Caki2 (cell line): Measurements from ENCODE around the gene SDCCAG8. TPM values are rescaled to one million over a fixed set of nuclear protein-coding genes. Genes with fewer than 3 reads are reported as not detected.

Experiments used
- DNase-seq: peaks from one replicate; pipeline ENCODE4 v3.0.0-alpha.2; 2015; ENCODE audit warnings: low read depth
- in situ Hi-C: cut with HindIII; loops from 2 replicates; pipeline ENCODE4 v1.10.0; 2016; ENCODE audit warnings: low sequenced_read_pairs, low pct_unique_long_range_greater_than_20kb, mixed read lengths
- total RNA-seq: library from RNA; depleted of rRNA; stranded (reverse); fragments of >200 nt; shearing (Covaris generic); gene quantifications from 2 replicates; pipeline ENCODE4 v1.2.3, GENCODE V29; 2014; ENCODE audit warnings: low replicate concordance

The SDCCAG8 gene
- total RNA-seq, 1 experiment from 2014 or later: 14.2 TPM

DNA sequence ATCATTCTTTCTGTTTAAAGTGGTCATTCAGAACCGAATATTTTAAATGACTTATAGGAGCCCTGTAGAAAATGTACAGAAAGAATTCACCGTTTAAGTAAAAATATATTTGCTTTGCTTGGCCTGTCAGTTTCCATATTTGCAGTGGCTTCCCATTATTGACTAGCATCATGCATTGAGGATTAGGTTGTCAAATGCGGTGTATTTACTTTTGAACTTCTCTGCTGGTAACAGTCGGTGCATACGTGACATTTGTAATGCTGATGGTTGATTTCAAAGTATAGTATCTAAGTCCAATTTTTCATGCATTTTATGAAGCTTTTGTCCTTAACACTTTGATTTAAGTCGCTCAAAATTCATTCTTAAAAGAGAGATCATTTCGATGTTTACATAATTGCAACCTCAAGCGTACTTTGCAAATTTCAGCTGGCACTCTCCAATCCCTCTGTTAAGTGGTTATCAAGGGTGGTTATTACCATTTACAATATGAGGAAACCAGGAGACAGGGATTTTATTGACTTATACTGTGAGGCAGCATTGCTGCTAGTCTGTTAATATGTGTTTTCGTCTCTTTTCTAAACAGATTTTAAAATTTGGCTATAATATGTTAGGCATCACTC, 201.6 kb downstream of the SDCCAG8 start:
- DNase-seq: no peak
- in situ Hi-C loops: no loop called here

GRCh38 chr1:243459059-243459458, 203.2 kb downstream of the SDCCAG8 start:
- in situ Hi-C loops: no loop called here
- DNase-seq: no peak

DNA sequence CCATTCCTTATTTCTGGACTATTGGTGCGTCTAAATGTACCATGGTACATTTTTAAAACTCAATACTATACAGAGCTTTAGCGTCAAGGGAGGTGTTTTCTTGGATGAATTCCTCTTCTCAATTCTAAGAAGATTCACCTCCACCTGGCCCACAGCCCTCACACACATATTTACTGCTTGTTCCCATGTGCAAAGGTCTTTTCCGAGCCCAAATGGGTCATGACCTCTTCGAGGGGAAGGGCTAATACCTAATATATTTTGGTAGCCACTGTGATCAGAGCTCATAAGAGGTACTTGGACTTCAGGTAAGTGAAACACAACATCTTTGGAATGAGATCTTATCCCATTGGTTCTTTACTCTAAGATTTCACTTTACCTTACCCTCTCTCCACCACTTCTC, 205.9 kb downstream of the SDCCAG8 start:
- in situ Hi-C loops: no loop called here

GRCh38 chr1:243462929-243463697, 207.3 kb downstream of the SDCCAG8 start:
- DNase-seq: no peak
- in situ Hi-C loops: no loop called here

More for the DNA sequence above, 205.9 kb downstream of the SDCCAG8 start:
- no peak for DNase-seq

GRCh38 chr1:243465081-243465480, 209.2 kb downstream of the SDCCAG8 start:
- in situ Hi-C loops: no loop called here
- DNase-seq: no peak

DNA sequence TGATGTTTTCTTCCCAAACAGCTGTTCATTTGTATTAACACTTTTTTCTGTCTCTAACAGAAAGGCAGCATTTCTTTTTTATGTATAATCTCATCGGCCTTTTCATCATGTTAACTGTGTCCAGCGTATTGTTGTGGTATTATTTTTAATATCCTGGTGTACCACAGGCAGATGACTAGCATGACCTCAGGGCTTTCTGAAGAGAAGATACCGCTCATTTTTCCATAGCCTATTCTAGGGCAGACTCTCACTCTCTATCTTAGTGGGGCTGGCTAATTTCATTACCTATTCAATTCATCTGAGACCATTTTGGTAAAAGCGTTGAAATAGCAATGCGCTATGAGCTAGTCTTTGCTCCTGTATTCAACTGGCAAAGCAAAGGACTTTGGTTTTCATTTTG, 209.9 kb downstream of the SDCCAG8 start:
- in situ Hi-C loops: no loop called here
- DNase-seq: no peak

GRCh38 chr1:243469497-243469896, 213.7 kb downstream of the SDCCAG8 start:
- in situ Hi-C loops: no loop called here
- DNase-seq: no peak

- DNase-seq: no peak
- in situ Hi-C loops: no loop called here
Measured at GRCh38 chr1:243470502-243470901, 214.7 kb downstream of the SDCCAG8 start.

DNA sequence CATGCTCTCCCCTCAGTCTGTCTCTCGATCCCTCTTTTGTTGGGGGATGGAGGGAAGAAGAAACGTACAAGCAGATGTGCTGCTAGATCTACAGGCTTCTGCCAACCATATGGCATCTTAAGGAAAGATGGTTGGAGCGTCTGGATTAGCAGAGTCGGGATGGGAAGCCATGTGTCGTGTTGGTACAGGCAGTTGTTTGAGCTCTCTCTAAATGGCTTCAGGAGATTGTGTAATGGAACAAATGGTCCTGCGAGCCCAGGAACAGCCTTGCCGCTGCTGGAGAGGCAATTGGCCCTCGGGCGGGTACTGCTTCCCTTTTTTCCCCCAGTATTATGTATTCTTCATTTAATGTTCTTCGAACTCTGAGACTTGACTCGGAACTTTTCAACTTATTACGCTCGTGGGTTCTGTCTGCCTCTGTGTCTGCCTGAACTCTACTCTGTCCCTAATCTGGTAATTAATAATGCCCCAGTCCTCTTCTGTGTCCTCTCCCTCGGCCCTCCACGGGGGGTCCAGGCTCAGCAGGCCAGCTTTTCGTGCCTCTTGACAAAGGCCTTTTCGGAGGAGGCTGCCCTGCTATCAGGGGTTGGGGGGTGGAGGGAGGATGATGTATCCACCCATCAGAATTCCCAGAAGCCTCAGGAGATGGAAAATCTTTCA, 215.3 kb downstream of the SDCCAG8 start:
- in situ Hi-C loops: no loop called here
- DNase-seq: no peak

DNA sequence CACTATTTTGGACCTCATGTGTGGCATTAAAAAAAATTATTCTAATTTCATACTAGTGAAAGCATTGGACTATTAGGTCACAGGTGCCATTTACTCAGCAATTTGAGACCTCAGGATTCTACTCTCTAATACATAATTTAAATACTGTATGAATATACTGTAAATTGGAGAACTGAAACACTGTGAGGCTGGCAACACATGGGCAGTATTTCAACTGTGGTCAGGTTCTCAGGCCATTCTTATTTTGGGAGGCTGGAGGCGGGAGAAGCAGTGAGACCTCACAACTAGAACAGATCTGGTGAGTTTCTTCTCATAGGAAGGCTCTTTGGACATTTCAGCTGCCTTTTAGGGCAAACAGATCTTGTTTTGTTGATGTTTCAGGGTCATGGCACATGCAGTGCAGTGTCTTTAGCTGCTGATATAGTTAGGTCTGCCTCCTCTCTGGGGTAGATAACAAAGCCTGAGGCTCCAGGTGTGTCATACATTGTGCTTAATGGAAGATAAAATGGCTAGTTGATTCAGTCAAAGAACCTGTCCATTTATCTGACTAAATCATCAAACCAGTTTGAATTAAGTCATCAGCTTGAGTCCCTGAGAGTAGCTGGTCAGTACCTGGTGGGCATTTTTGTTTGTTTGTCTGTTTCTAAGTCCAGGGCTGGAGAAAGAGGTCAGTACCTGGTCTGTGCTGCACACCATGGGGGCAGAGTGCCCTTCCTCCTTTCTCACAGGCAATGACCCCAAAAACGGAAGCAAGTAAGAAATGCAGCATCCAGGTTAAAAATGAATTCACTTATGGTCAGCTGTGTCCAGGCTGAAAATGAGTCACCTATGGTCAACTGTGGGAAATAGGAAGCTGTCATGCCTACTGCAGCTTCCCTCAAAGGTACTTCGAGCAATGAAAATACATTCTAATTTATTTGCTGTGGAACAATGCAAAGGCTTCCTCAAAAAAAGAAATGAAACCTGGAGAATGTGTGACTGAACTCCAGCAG, 216.2 kb downstream of the SDCCAG8 start:
- in situ Hi-C loops: no loop called here
- no peak for DNase-seq

DNA sequence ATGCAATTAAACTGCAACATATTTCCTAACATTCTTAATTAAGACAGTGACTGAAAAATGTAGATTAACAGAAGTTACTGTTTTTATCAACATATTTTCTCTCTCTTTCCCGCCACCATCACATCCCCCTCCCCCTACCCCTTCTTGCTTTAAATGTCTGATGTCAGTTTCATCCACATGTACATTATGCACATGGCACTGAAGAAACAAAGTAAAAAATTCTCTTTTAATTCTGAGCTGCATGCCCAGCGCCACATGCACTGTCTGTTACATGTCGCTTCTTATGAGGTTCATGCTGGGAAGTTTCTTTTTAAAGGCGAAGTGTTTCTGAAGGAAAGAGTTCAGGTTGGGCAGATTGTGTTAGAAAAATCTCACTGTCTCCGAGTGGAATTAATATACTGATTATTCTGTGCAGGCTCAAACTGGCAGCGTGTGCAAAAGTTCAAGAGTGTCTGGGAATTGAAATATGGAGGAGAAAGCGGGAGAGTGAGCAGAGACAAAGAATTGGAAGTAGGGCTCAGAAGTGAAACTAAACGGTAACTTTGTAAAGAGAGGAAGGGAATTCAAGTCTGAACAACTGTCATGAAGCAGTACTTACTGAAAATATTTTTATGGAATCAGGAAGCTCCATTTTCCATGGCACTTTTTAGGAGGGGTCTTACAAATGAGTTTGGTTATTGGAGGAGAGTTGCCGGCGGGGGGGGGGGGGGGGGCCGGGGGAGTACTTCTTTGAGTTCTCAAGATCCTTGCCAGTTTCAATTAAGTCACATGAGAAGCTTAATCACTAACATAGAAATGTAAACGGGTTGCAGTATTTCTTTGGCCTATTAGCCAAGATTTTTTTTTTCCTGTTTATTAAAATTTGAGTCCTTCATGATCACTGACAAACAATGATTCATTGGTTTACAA, 217.6 kb downstream of the SDCCAG8 start:
- no peak for DNase-seq

GRCh38 chr1:243474136-243474881, 218.5 kb downstream of the SDCCAG8 start:
- no peak for DNase-seq
- in situ Hi-C loops: no loop called here

More for the DNA sequence above, 217.6 kb downstream of the SDCCAG8 start:
- in situ Hi-C loops: no loop called here

GRCh38 chr1:243474906-243475305, 219.1 kb downstream of the SDCCAG8 start:
- no peak for DNase-seq
- in situ Hi-C loops: no loop called here

DNA sequence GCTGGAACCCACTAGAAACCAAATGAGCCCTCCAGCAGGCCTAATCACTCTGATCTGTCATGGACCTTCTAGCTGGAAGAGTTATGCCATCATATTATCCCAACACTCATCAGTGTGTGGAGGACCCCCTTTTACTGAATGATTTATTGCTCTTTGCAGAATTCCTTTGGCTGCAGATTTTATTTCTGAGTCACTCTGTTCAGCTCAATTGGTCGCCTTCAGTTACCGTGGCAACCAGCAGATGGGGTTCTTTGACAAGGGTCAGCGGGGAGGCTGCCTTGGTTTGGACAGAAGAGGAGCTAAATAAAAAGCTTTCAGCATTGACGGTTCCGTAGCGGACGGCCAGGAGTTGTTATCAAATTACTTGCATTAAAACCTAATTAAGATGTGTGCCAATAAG, 220.1 kb downstream of the SDCCAG8 start:
- in situ Hi-C loops: no loop called here
- DNase-seq: no peak

DNA sequence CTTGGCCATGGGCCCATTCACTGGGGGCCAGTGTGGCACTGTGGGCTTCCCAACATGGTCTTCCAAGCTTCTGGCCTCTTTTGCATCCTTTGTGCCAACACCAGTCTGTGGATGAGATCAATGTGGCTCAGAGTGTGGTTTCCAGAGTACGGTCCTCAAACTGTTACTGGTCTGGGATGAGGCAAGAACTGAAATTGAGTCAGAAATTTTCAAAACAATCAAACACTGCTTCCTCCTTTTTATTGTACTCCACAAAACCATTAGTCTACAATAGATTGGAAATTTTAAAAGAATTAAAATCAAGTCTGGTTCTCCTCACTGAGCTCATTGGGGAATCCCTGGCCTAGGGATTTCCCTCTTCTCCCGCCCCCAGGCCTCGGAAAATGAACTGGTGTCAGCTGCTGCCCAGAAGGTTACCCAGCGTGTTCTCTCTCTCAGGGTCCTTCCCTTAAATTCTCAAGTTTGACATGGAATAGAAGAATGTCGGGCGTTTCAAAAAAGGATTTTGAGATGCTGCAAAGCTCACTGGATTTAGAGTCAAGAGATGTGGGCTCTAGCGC, 222.0 kb downstream of the SDCCAG8 start:
- in situ Hi-C loops: no loop called here
- no peak for DNase-seq

GRCh38 chr1:243481101-243481500, 225.3 kb downstream of the SDCCAG8 start:
- in situ Hi-C loops: no loop called here
- no peak for DNase-seq
